GM19395 (cell line): ENCODE measurements around the gene MRPS16.

ENCODE experiments used
- ATAC-seq: cut with Tn5 transposase; IDR thresholded peaks from one replicate; pipeline ENCODE4 v1.9.1; 2021; ENCODE audit warnings: mild to moderate bottlenecking, moderate library complexity; ENCODE audit not compliant: unreplicated experiment

The MRPS16 gene

GRCh38 chr10:73244866-73245477 is 7.5 kb downstream of the MRPS16 start:
- no peak for ATAC-seq

GRCh38 chr10:73239908-73240307 is 12.5 kb downstream of the MRPS16 start:
- ATAC-seq: no peak

GRCh38 chr10:73238990-73239566 is 13.4 kb downstream of the MRPS16 start:
- no peak for ATAC-seq

- no peak for ATAC-seq
Observed at GRCh38 chr10:73234695-73235094, 17.7 kb downstream of the MRPS16 start.

GRCh38 chr10:73233883-73234282 is 18.6 kb downstream of the MRPS16 start:
- ATAC-seq: no peak

GRCh38 chr10:73232887-73233286 is 19.6 kb downstream of the MRPS16 start:
- no peak for ATAC-seq

GRCh38 chr10:73229567-73229966 is 22.9 kb downstream of the MRPS16 start:
- ATAC-seq: no peak

GRCh38 chr10:73228247-73228646 is 24.2 kb downstream of the MRPS16 start:
- ATAC-seq: no peak

GRCh38 chr10:73226663-73227062 is 25.8 kb downstream of the MRPS16 start:
- ATAC-seq: no peak

- ATAC-seq: no peak
Observed at GRCh38 chr10:73225518-73225917, 26.9 kb downstream of the MRPS16 start.

- ATAC-seq: no peak
Observed at GRCh38 chr10:73220989-73221388, 31.5 kb downstream of the MRPS16 start.

GRCh38 chr10:73219384-73219783 is 33.1 kb downstream of the MRPS16 start:
- no peak for ATAC-seq

GRCh38 chr10:73218431-73219191 is 33.8 kb downstream of the MRPS16 start:
- no peak for ATAC-seq

- ATAC-seq: no peak
Observed at GRCh38 chr10:73217628-73218027, 34.8 kb downstream of the MRPS16 start.

- ATAC-seq: no peak
Observed at GRCh38 chr10:73215749-73216148, 36.7 kb downstream of the MRPS16 start.

- no peak for ATAC-seq
Observed at GRCh38 chr10:73211106-73211811, 41.2 kb downstream of the MRPS16 start.

- ATAC-seq: no peak
Observed at GRCh38 chr10:73210395-73211105, 41.9 kb downstream of the MRPS16 start.

GRCh38 chr10:73209705-73210104 is 42.7 kb downstream of the MRPS16 start:
- ATAC-seq: no peak

- ATAC-seq: no peak
Observed at GRCh38 chr10:73207883-73208282, 44.6 kb downstream of the MRPS16 start.

GRCh38 chr10:73206385-73206784 is 46.1 kb downstream of the MRPS16 start:
- ATAC-seq: no peak

GRCh38 chr10:73205890-73206289 is 46.6 kb downstream of the MRPS16 start:
- ATAC-seq: no peak
